ENCODE results near the gene ASMTL. TPM values are rescaled to one million over a fixed set of nuclear protein-coding genes. Genes with fewer than 3 reads are reported as not detected.
"Not testable (repeated sequence)": the region's sequence is repeated elsewhere in the genome, so short reads cannot be mapped to it uniquely, and the experiment has no call there.

Gene ASMTL
- total RNA-seq (2014; rRNA removed; shearing (Covaris generic); ENCODE audit: low replicate concordance): 29.3 and 60.9 TPM in 2 replicates

DNA sequence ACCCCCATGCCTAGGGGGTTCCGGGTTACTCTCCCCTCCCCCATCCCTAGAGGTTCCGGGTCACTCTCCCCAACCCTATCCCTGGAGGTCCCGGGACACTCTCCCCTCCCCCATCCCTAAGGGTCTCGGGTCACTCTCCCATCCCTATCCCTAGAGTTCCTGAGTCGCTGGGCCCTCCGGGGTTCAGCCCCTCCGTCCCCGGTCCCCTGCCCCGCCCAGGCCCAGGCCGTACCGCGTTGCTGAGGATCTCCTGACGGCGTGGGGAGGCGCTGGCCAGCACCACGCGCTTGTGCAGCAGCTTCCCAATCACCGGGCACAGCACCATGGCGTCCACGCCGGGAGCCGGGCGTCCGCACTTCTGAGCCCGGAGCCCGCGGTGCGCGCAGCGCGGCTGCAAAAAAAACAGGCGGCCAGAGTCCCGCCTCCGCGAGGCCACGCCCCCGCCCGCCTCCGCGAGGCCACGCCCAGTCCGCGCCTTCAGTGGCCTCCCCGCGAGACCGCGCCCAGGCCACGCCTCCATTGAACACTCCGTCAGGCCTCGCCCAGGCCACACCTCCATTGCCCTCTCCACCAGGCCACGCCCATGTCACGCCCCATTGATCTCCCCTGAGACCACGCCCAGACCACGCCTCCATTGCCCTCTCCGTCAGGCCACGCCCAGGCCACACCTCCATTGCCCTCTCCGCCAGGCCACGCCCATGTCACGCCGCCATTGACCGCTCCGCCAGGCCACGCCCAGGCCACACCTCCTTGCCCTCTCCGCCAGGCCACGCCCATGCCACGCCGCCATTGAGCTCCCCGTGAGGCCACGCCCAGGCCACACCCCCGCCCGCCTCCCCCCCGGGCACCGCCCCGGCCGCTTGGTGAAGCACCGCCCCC is at the start of gene ASMTL:
Gene ASMTL, minus strand, starts transcription at position 394 of the 879 bp plus-strand sequence. Its CDS starts 69 bp downstream, at position 325.
- Histone ChIP-seq H3K4me3 (peak within 1 kb of the TSS; percentile 92), H3K27me3 (peaks cover 11% of the 10 kb centered on the region), H3K9me3 (peaks cover 6% of the 10 kb centered on the region), H3K36me3 (peaks cover 6% of the 10 kb centered on the region)
- peak; percentile 99 for DNase-seq

GRCh38 chrX:1502241-1502640 is 49.5 kb upstream of the ASMTL start:
- Histone ChIP-seq H3K9me3 (no peaks in the 10 kb centered on the region), H3K4me3 (no peak overlapping the region), H3K27me3 (peaks cover 2% of the 10 kb centered on the region; the same call in 1 of the 2 replicates), H3K36me3 (no peaks in the 10 kb centered on the region)
- no peak for DNase-seq

DNA sequence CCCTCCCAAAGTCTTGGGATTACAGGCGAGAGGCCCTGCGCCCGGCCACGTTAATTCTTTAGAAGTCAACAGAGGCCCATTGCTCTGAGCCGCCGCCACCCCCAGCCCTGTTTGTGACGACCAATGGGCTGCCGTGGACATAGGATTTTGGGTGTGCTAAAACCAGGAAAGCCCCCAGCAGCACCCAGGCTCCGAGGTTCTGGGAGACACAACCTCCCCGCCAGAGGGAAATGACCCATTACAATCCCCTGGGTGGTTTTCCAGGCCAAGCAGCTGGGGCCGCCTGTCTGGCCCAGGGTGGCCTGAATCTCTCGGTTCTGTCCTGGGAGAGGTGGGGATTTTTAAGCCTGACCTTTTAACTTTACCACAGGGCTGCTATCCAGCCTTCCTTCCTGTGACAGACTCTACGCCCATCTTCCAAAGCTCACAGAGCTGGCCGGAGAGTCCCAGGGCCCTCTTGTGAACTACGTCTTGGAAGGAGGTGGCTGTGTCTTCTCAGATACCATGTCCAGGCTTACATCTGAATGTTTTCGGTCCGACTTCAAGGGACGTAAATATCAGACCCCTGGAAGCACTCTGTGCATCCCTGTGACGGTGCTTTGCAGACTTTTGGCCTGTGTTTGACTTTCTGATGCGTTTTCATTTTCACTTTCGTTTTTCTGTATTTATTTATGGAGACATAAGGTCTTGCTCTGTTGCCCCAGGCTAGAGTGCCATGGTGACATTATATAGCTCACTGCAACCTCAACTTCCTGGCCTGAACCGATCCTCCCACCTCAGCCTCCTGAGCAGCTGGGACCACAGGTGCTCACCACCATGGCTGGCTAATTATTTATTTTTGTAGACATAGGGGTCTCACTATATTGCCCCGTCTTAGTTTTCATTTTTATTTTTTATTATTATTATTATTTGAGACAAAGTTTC is 48.3 kb upstream of the ASMTL start:
- Histone ChIP-seq H3K9me3 (no peaks in the 10 kb centered on the region), H3K27me3 (no peaks in the 10 kb centered on the region), H3K4me3 (no peak overlapping the region), H3K36me3 (no peaks in the 10 kb centered on the region)
- DNase-seq: no peak

DNA sequence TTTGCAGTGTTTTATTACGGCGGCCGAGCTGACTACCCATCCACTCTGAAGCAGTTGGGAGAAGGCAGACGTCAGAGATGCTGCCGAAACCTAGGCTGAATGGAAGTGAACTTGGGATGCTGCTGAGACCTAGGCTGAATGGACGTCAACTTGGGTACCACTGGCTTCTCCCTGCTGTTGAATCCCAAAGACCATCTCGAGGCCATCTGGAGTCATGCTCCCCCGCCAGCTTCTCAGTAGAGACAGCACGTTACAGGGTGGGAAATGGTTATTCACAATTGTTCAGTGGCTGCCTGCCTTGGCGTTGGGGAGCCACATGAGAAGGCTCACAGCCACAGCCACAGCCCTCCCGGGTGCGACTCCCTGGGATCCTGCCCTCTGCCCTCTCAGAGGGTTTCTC is 43.4 kb upstream of the ASMTL start:
- H3K4me3 ChIP-seq: no peak overlapping the region
- H3K36me3 ChIP-seq: no peaks in the 10 kb centered on the region
- H3K27me3 ChIP-seq: no peaks in the 10 kb centered on the region
- no peaks in the 10 kb centered on the region for H3K9me3 ChIP-seq
- no peak for DNase-seq

DNA sequence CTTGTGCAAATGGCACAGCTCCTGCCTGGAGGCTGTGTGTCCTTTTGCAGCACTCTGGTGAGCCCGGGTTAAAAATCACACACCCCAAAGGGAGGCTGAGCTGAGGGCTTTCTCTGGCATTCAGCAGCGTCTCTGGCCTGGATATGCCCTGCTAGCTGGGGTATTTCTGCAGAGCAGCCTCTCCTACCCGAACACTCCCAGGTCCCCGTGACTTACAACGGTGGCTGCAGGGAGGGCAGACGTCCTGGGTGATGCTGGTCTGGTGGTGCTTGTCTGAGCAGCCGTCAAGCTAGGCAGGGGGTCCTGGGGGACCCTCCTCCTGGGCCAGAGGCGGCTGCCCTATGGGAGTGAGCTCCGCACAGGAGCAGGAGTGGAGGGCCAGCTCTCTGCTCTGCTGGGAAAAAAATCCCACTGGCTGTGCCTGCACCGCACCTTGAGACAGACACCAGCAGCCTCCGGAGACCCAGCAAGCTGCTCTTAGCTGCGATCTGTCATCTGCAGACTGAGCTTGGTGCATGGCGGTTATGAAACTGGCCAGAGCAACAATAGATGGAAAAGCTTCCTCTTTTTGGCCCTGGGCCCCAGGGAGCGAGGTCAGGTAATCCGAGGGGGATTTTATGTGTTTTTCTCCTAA is 41.3 kb upstream of the ASMTL start:
- H3K36me3 ChIP-seq: no peaks in the 10 kb centered on the region
- no peak overlapping the region for H3K4me3 ChIP-seq
- no peak for DNase-seq
- no peaks in the 10 kb centered on the region for H3K9me3 ChIP-seq
- H3K27me3 ChIP-seq: no peaks in the 10 kb centered on the region

DNA sequence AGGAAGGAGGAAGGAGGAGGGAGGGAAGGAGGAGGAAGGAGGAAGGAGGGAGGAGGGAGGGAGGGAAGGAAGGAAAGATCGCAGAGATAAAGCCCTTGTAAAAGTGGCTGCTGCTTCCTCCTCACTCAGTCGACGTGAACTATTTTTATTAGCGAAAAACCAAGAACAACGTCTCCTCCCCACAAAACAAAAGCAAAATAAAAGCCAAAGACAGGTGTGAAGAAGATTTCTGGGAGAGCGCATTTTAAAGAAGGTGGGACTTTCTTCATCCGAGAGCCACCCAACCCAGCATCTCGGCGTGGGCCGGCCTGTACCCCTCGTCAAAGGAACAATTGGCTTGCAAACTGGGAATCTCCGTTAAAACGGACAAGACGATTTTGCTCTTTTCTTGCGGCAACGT is 40.7 kb upstream of the ASMTL start:
- no peak overlapping the region for H3K4me3 ChIP-seq
- no peaks in the 10 kb centered on the region for H3K36me3 ChIP-seq
- no peak for DNase-seq
- H3K9me3 ChIP-seq: 0 out of 2 replicates have a peak, but pooled peaks cover 4% of the 10 kb centered on the region
- H3K27me3 ChIP-seq: no peaks in the 10 kb centered on the region; the same call in 1 of the 2 replicates

DNA sequence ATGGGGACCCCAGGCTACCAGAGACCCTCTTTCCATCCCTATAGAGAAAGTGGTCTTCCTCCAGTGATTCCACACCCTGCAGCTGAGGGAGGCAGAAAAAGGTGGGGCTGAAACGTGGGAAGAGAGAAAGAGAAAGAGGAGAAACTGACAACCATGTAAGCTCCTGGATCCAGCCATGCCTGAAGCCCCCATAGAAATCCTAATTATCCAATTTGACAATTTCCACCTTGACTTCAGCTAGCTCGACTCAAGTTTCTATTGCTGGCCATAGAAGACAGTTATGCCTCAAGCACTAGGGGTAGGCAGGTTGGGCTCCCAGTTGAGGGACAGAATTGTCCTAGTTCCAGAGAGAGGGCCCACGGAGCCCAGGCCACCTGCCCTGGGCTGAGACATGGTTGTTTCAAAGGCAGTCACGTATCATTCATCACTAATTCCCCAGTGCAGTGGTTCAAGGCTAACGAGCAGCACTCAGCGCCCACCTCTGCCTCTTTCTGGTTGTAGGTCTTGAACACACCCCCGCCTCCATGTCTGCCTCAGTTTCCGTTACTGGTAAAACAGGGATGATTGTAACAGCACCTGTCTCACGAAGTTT is 39.8 kb upstream of the ASMTL start:
- DNase-seq: no peak
- H3K27me3 ChIP-seq: no peaks in the 10 kb centered on the region; the same call in 1 of the 2 replicates
- H3K36me3 ChIP-seq: no peaks in the 10 kb centered on the region
- H3K9me3 ChIP-seq: 0 out of 2 replicates have a peak, but pooled peaks cover 4% of the 10 kb centered on the region
- H3K4me3 ChIP-seq: no peak overlapping the region

GRCh38 chrX:1491851-1492349 is 39.2 kb upstream of the ASMTL start:
- DNase-seq: peak; percentile 54
- Histone ChIP-seq H3K9me3 (0 out of 2 replicates have a peak, but pooled peaks cover 4% of the 10 kb centered on the region), H3K27me3 (no peaks in the 10 kb centered on the region; the same call in 1 of the 2 replicates), H3K36me3 (no peaks in the 10 kb centered on the region), H3K4me3 (no peak overlapping the region)

DNA sequence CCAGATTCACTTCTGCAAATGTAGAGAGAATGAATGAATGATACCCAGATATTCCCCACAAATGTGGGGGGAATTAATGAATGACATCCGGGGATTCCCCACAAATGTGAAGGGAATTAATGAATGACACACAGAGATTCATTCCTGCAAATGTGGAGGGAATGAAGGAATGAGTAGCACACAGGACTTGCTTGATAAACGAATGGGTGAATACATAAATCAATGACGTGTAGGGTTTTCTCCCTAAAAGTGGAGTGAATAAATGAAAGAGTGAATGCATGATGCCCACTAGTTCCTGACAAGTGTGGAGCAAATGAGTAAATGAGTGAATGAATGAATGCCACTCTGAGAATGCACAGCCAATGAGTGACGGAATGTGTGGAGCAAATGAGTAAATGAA is 38.5 kb upstream of the ASMTL start:
- not testable (repeated sequence) for H3K36me3 ChIP-seq, H3K9me3 ChIP-seq, DNase-seq, H3K4me3 ChIP-seq, H3K27me3 ChIP-seq

DNA sequence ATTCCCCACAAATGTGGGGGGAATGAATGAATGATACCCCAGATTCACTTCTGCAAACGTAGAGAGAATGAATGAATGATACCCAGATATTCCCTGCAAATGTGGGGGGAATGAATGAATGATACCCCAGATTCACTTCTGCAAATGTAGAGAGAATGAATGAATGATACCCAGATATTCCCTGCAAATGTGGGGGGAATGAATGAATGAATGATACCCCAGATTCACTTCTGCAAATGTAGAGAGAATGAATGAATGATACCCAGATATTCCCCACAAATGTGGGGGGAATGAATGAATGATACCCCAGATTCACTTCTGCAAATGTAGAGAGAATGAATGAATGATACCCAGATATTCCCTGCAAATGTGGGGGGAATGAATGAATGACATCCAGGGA is 38.0 kb upstream of the ASMTL start:
- DNase-seq, H3K27me3 ChIP-seq, H3K4me3 ChIP-seq, H3K36me3 ChIP-seq, H3K9me3 ChIP-seq: not testable (repeated sequence)

- H3K4me3 ChIP-seq, H3K36me3 ChIP-seq, DNase-seq, H3K9me3 ChIP-seq, H3K27me3 ChIP-seq: not testable (repeated sequence)
Observed at GRCh38 chrX:1489354-1489753, 36.6 kb upstream of the ASMTL start.

DNA sequence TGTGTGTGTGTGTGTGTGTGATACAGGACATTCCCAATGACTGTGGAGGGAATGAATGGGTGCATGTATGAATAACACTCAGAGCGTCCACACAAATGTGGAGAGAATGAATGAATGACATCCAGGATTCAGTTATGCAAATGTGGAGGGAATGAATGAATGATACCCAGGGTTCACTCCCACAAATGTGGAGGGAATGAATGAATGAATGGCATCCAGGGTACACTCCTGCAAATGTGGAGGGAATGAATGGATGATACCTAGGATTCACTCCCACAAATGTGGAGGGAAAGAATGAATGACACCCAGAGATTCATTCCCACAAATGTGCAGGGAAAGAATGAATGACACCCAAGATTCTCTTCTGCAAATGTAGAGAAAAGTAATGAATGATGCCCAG is 36.0 kb upstream of the ASMTL start:
- H3K4me3 ChIP-seq: no peak overlapping the region
- no peak for DNase-seq
- peaks cover 4% of the 10 kb centered on the region; the same call in 1 of the 2 replicates for H3K9me3 ChIP-seq
- H3K36me3 ChIP-seq: no peaks in the 10 kb centered on the region
- H3K27me3 ChIP-seq: no peaks in the 10 kb centered on the region; the same call in 1 of the 2 replicates

- no peaks in the 10 kb centered on the region; the same call in 1 of the 2 replicates for H3K27me3 ChIP-seq
- H3K36me3 ChIP-seq: no peaks in the 10 kb centered on the region
- H3K9me3 ChIP-seq: peaks cover 4% of the 10 kb centered on the region; the same call in 1 of the 2 replicates
- DNase-seq: no peak
- no peak overlapping the region for H3K4me3 ChIP-seq
Observed at GRCh38 chrX:1488141-1488540, 35.4 kb upstream of the ASMTL start.

DNA sequence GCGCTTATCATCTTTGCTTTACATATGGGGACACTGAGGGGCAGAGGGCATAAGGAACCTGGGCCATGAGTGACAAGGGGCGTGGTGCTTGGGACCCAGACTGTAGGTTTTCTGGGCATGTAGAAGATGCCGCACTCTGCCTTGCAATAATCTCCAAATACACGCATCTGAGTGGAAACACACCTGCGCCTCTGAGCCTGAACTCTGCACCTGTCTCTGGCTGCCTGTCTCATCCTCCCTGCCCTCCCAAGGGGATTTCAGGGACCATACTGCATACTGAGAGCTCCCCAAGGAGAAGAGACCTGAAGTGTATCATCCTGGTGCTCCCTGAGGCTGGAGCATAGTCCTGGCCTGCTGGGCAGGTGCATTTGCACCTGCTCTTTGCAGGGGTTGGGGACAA is 34.7 kb upstream of the ASMTL start:
- no peak overlapping the region for H3K4me3 ChIP-seq
- no peaks in the 10 kb centered on the region; the same call in 1 of the 2 replicates for H3K27me3 ChIP-seq
- H3K9me3 ChIP-seq: peaks cover 4% of the 10 kb centered on the region
- H3K36me3 ChIP-seq: no peaks in the 10 kb centered on the region
- no peak for DNase-seq

DNA sequence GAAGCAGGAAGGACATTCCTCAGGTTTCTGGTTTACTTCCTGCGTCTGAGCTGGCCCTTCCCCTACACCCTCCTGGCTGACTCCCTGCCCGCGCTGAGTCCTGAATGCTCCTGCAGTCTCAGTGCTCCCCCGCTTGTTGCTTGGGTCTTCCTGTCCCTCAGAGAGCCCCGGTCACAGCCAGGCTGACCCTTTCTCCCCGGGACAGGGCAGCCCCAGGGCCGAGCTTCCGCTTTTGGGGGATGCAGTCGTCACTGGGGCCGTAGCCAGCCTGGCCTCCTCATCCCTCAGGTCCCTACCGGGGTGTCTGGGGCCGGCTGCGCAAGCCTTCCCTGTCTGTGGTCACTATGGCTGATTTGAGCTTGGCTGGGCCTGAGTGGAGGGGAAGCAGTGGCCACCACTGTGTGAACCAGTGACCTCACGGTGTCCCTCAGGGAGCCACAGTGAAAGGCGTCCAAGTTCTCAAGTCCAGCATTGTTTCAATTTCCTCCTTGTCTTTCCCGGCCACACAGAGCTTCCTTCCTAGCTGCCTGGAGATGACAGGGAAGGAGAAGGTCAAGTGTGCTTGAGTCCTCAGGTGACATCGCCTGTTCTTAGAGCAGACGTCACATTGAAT is 34.1 kb upstream of the ASMTL start:
- DNase-seq: no peak
- Histone ChIP-seq H3K27me3 (no peaks in the 10 kb centered on the region; the same call in 1 of the 2 replicates), H3K4me3 (no peak overlapping the region), H3K9me3 (peaks cover 4% of the 10 kb centered on the region), H3K36me3 (no peaks in the 10 kb centered on the region)

DNA sequence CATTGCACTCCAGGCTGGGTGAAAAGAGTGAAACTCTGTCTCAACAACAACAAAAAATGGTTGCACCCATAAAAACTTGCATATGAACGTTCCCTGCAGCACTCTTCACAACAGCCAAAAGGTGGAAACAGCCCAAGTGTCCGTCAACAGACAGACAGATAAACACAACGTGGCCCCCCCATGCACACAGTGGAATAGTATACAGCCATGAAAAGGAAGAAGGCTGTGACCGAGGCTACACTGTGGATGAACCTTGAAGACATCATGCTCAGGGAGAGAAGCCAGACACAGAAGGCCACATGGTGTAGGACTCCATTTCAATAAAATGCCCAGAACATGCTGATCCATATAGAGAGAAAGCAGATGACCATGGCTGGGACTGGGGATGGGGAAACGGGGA is 33.5 kb upstream of the ASMTL start:
- Histone ChIP-seq H3K9me3 (peaks cover 4% of the 10 kb centered on the region), H3K4me3 (no peak overlapping the region), H3K27me3 (no peaks in the 10 kb centered on the region; the same call in 1 of the 2 replicates), H3K36me3 (no peaks in the 10 kb centered on the region)
- no peak for DNase-seq
